ENCODE measurements around the gene LDLRAD4. TPM values are rescaled to one million over a fixed set of nuclear protein-coding genes. Genes with fewer than 3 reads are reported as not detected.
"Not testable (repeated sequence)": the region's sequence is repeated elsewhere in the genome, so short reads cannot be mapped to it uniquely, and the experiment has no call there.

The LDLRAD4 gene
- total RNA-seq, 1 donor from 2014 or later, result 104 TPM

DNA sequence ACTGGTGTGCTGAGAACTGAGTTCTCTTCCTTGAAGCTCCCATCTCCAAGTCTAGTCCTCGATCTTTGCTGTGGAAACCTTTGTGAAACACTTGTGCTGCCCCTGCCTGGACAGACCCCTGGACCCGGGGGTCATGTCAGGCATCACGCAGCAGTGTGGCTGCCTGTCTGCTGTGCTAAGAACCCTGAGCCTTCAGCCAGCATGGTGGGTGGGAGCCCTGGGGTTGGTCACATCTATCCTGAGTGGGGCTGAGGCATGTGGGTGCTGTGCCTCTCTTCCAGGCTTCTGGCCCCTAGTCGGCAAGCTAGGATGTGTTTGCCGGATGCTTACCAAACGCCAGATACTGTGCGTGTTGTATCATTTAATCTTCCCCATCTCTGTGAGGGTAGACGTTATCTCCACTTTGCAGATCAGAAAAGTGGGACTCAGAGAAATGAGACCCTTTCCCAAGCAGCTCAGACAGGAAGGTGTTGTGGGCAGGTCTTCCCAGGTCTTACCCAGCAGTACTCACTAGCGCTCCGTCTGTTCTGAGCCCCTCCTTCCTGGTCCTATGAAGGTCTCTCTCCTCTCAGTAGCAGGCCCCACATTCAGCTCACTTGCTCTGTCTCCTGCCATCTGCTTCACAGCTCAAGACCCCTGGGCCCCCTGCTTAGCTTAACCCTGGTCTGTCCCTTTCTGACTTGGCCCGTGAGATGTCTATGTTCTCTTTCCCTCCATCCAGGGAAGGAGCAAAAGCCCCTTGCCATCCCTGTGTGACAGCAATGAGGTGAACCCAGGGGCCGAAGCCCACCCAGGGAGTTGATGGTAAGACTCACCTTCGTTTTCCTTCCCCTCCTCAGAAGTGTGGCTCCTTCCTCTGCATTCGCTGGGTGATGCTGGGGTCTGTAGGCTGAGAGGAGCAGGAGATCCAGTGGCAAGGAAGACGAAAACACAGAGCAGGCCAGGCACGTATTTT is 265.0 kb downstream of the LDLRAD4 start:
- DNase-seq (ENCODE audit: low spot score), result no peak

GRCh38 chr18:13485182-13485581 is 266.6 kb downstream of the LDLRAD4 start:
- DNase-seq (ENCODE audit: low spot score), result no peak

GRCh38 chr18:13485604-13486003 is 267.0 kb downstream of the LDLRAD4 start:
- no peak for DNase-seq (ENCODE audit: low spot score)

- no peak for DNase-seq (ENCODE audit: low spot score)
Observed at GRCh38 chr18:13486284-13486683, 267.7 kb downstream of the LDLRAD4 start.

GRCh38 chr18:13486686-13487085 is 268.1 kb downstream of the LDLRAD4 start:
- DNase-seq (ENCODE audit: low spot score), result no peak

DNA sequence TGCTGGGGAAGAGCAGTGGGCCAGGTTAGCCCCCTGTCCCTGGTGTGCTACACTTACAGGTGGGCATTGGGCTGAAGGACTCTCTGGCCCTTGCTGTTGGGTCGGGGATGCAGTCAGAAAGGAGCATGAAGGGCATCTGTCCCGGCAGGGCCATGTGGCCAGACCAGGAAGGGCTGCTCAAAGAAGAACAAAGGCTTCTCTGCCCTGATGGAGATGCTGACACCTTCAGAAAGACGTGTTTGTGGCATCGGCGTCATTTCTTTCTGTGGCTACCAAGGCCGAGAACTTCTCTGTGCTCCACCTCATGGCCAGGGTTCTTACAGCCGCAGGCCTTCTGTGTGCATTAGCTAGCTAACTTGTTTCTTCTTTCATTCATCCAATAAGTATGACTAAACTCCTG is 268.7 kb downstream of the LDLRAD4 start:
- DNase-seq (ENCODE audit: low spot score), result no peak

- no peak for DNase-seq (ENCODE audit: low spot score)
Observed at GRCh38 chr18:13488281-13488929, 269.8 kb downstream of the LDLRAD4 start.

DNA sequence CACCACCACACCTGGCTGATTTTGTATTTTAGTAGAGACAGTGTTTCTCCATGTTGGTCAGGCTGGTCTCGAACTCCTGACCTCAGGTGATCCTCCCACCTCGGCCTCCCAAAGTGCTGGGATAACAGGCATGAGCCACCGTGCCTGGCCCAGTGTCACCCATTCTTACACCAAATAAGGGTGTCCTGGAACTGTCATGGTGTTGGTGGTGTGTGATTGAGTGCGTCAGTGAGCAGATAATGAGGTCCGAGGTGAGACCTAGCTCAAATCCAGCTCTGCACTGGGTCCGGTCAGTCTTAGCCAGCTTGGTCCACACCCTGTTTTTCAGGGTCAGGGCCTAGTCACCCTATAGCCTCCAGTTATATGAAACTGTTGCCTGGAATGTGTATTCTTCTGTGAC is 270.7 kb downstream of the LDLRAD4 start:
- DNase-seq (ENCODE audit: low spot score), result not testable (repeated sequence)

DNA sequence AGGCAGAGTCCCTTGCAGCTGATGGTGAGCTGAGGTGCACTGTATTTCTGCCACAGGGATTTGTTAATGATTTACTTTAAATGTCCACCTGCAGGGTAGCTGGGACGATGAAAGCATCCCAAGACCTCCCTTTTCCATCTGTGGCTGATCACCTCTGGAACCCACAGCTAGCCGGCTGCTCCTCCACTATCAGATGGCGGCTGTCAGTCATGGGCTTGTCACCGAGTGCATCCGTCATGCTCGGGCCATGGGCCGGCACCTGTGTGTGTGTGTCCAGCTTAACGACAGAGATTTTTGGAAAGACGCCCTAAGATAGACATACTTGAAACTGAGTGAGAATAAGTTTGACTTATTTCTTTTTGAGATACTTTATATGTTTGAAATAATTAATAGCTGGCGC is 272.6 kb downstream of the LDLRAD4 start:
- no peak for DNase-seq (ENCODE audit: low spot score)

DNA sequence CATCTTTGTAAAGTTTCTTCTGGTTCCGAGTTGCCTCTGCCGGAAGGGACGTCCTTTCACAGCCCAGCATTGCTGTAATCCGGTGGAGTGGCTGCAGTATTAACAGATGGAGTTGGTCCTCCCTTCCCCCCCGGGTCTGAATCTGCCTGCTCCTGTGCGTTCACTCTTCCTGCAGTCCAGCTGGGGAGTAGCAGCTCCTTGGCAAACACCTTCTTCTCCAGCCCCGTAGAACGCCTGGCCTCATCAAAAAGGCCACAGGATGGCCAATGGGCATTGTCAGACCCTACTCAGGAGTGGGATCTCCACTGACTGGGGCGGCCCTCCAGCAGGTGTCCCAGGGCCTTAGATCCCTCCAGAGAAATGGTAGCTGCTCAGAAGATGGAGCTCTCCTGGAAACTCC is 273.8 kb downstream of the LDLRAD4 start:
- DNase-seq (ENCODE audit: low spot score), result no peak

DNA sequence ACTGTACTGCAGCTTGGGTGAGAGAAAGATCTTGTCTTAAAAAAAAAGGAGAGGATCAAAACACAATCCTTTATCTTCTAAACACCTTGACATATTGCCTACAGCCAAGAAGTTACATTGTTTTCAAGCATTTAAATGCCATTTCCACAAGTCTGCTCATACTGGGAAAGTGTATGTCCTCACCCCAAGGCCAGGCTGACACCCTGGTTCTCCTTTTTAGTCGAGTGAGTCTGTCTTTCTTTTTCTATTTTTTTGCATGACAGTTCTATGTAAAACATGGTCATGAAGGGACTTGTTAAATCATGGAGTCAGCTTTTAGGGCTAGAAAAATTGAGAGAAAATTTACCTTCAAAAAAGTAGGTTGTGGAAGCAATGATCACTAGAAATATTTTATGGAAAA is 274.5 kb downstream of the LDLRAD4 start:
- DNase-seq (ENCODE audit: low spot score), result no peak

GRCh38 chr18:13493725-13494124 is 275.2 kb downstream of the LDLRAD4 start:
- no peak for DNase-seq (ENCODE audit: low spot score)

DNA sequence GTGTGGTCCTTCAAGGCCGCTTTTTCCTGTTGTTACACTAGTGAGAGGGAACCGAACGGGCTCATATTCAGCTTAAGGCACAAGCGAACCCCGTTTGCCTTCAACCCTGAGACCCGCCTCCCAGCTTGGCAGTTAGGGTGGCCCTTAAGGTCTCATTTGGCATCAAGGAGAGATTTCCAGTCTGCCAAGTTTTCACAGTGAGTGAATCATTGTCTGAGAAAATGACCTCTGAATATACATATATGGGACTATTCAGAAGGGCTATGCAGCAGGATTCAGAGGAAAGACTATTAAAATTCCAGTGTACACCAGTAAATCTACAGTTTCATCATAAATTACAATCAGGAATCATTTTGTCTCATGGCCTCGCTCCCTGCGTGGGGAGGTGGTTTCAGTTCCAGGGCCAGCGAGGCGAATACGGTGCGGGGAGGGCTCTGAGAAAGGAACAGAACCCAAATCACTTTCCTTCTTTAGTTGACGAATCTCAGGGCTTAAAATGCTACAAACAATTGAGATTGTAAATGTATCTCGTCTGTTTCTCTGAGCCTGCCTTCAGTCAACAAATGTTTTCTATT is 276.4 kb downstream of the LDLRAD4 start:
- peak; percentile 64 for DNase-seq (ENCODE audit: low spot score)

DNA sequence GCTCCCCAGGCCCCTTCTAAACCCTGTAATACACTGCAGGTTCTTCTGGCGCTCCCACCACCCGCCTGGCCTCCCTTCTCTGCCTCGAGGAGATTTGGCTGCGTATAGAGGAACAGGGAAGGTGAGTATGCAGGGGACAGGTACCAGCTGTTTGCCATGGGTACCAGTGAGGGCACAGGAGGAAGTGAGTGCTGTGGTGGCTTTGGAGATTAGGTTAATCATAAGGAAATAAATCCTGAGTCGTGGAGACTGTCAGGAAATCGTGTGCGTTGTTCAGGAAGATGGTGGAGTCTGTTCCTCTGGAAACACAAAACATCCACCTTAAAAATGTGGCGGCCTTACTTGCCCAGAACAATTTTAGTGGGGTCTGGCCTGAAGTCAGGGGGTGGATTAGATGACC is 277.4 kb downstream of the LDLRAD4 start:
- DNase-seq (ENCODE audit: low spot score), result no peak

- DNase-seq (ENCODE audit: low spot score), result no peak
Observed at GRCh38 chr18:13496691-13497281, 278.2 kb downstream of the LDLRAD4 start.

GRCh38 chr18:13499803-13500202 is 281.2 kb downstream of the LDLRAD4 start:
- no peak for DNase-seq (ENCODE audit: low spot score)

DNA sequence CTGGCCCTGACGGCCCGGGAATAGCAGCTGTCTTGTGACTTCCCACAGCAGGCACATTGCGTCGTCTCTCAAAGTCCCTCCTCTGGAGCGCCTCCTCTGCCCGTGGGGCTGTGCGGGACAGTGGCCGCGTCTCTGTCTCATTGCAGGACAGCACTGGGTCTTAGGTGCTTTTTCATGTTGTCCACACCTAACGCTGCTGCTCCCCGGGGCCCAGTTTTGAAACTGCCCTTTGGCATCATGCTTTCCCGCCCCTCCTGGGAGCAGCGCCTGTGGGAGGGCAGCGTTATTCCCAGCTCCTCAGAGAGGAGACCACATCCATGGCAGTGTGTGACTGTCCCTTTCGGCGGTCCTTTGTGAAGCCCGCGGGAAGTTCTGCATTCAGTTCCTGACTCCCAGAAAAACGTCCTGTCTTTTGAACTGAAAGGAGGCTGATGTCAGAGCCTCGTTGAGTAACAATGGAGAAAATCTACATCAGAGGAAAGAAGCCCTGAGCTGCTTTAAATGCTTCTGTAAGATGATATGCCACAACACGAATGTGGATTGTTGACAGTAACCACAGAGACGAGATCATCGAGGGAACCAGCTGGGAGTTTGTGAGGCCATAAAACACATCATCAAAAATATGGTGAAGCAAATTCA is 281.8 kb downstream of the LDLRAD4 start:
- peak; percentile 91 for DNase-seq (ENCODE audit: low spot score)

- peak; percentile 93 for DNase-seq (ENCODE audit: low spot score)
Observed at GRCh38 chr18:13500869-13501542, 282.4 kb downstream of the LDLRAD4 start.

GRCh38 chr18:13501543-13501887 is 283.0 kb downstream of the LDLRAD4 start:
- DNase-seq (ENCODE audit: low spot score), result no peak

DNA sequence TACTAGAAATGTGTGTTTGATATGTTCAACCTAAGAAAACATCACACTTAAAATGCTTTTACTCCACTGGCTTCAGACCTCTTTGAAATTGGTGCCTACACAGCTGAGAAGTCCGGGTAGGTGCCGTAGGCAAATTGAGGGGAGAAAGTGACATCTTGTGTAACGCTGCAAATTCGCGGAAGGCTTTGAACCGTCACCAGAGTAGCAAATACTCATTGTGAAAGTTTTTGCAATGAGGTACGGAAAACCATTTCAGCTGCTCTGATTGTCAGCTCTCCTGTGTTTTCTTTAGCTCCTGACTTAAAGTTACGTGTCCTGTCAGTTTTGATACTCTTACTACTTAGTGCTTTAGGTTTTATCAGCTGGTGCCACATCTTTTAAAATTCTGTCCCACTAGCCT is 283.3 kb downstream of the LDLRAD4 start:
- no peak for DNase-seq (ENCODE audit: low spot score)

DNA sequence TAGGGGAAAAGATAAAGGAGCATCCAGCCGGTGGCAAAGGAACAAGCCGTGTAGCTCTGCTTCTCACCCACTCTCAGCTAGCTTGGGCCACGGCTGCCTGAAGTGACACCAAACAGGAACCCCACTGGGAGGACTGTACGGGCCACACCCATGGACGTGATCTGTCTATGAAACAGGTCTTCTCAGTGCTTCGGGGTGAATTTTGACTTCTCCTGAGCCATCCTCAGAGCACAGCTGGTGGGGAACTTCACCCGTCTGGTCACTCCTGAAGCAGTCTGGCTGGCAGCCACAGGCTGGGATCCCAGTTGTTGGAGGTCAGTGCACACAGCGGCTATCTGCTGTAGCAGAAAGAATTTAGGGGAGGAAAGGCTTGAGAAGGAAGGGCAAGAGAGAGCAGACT is 284.0 kb downstream of the LDLRAD4 start:
- peak; percentile 54 for DNase-seq (ENCODE audit: low spot score)
